ENCODE results near the gene AOPEP.

GRCh38 chr9:94846739-94847138 is 120.2 kb downstream of the AOPEP start:
- TF ChIP-seq ZNF174 (tag by site-specific recombination; IDR thresholded peaks at IDR 0.05), result no peak
- no peak for TF ChIP-seq ZNF473 (tag by site-specific recombination; IDR thresholded peaks at IDR 0.05)
- TF ChIP-seq ZBTB1 (tag by site-specific recombination; IDR thresholded peaks at IDR 0.05), result no peak
- TF ChIP-seq, protein P1, sequence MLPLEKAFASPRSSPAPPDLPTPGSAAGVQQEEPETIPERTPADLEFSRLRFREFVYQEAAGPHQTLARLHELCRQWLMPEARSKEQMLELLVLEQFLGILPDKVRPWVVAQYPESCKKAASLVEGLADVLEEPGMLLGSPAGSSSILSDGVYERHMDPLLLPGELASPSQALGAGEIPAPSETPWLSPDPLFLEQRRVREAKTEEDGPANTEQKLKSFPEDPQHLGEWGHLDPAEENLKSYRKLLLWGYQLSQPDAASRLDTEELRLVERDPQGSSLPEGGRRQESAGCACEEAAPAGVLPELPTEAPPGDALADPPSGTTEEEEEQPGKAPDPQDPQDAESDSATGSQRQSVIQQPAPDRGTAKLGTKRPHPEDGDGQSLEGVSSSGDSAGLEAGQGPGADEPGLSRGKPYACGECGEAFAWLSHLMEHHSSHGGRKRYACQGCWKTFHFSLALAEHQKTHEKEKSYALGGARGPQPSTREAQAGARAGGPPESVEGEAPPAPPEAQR (tag by site-specific recombination; IDR thresholded peaks at IDR 0.05), result no peak
- no peak for TF ChIP-seq ZNF76 (tag by site-specific recombination; IDR thresholded peaks at IDR 0.05; ENCODE audit: borderline replicate concordance, low read depth)
- TF ChIP-seq CTCF (tag by site-specific recombination; IDR thresholded peaks at IDR 0.05), result no peak
- TF ChIP-seq, protein P2, sequence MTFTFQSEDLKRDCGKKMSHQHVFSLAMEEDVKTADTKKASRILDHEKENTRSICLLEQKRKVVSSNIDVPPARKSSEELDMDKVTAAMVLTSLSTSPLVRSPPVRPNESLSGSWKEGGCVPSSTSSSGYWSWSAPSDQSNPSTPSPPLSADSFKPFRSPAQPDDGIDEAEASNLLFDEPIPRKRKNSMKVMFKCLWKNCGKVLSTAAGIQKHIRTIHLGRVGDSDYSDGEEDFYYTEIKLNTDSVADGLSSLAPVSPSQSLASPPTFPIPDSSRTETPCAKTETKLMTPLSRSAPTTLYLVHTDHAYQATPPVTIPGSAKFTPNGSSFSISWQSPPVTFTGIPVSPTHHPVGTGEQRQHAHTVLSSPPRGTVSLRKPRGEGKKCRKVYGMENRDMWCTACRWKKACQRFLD (tag by site-specific recombination; IDR thresholded peaks at IDR 0.05), result no peak

Measured in HEK293 (cell line).